Transverse colon (tissue), 4 donors: ENCODE measurements around the gene PASK. TPM values are rescaled to one million over a fixed set of nuclear protein-coding genes. Genes with fewer than 3 reads are reported as not detected.
"Not testable (repeated sequence)": the region's sequence is repeated elsewhere in the genome, so short reads cannot be mapped to it uniquely, and the experiment has no call there.

ENCODE experiments used
- DNase-seq: peaks from one replicate; pipeline ENCODE4 v3.0.0-alpha.2; 2019
- H3K27ac ChIP-seq, 4 donors: fragments of 200-600 bp; sonication (generic); 2 replicates each; pipeline ENCODE4 v1.5.1; 2016 to 2018; ENCODE audit warnings: inconsistent platforms in 4 of 4
- H3K27me3 ChIP-seq: fragments of 200-600 bp; sonication (generic); 2 replicates; pipeline ENCODE4 v1.5.1; 2017; ENCODE audit warnings: inconsistent platforms
- H3K36me3 ChIP-seq, 4 donors: fragments of 200-600 bp; sonication (generic); 2 replicates each; pipeline ENCODE4 v1.5.1; 2017 to 2019; ENCODE audit warnings: inconsistent platforms in 4 of 4
- H3K4me1 ChIP-seq, 4 donors: fragments of 200-600 bp; sonication (generic); 2 replicates each; pipeline ENCODE4 v1.5.1; 2017 to 2020; ENCODE audit warnings: inconsistent platforms in 4 of 4
- H3K4me3 ChIP-seq, 4 donors: fragments of 200-600 bp; sonication (generic); 1 replicate in 1 of 4; 2 replicates in 3 of 4; pipeline versions ENCODE4 v1.5.1 to v1.6.1; 2017 to 2019; ENCODE audit warnings: inconsistent platforms in 4 of 4
- H3K9me3 ChIP-seq, 2 donors: fragments of 200-600 bp; sonication (generic); 2 replicates each; pipeline ENCODE4 v1.5.1; 2017 to 2019; ENCODE audit warnings: inconsistent platforms in 2 of 2
- EP300 ChIP-seq: sonication (generic); formaldehyde crosslinking; IDR thresholded peaks from one replicate; pipeline ENCODE4 v1.6.1; 2017; ENCODE audit warnings: antibody characterized with exemption, low read depth
- POLR2A ChIP-seq: fragments of 450-650 bp; IDR thresholded peaks from one replicate; pipeline ENCODE4 v1.6.1; 2016; ENCODE audit warnings: antibody characterized with exemption, mild to moderate bottlenecking, moderate library complexity
- POLR2AphosphoS5 ChIP-seq, 3 donors: sonication (generic); formaldehyde crosslinking; IDR thresholded peaks; one replicate each; pipeline ENCODE4 v1.6.1; 2016; ENCODE audit warnings: antibody characterized with exemption in 3 of 3
- WGBS, 2 donors: methylation state at CpG; one replicate each; pipeline ENCODE4 v1.1.5; 2018; ENCODE audit warnings: low coverage in 1 of 2; 5-methylcytosine and 5-hydroxymethylcytosine counted together
- in situ Hi-C, 4 donors: fragments of 200-750 bp; cut with MboI; loops; one replicate each; pipeline versions ENCODE4 v1.15.0 to v1.15.1; 2017; ENCODE audit warnings: low sequenced_read_pairs in 3 of 4, low pct_ligation_motif_present in 1 of 4, low pct_unique_long_range_greater_than_20kb in 1 of 4
- intact Hi-C: fragments of 100-400 bp; cut with DNase I; formaldehyde crosslinking; loops from one replicate; pipeline ENCODE4 v1.15.1; 2023; ENCODE audit warnings: low total_unique reads
- total RNA-seq, 4 donors: library from RNA; depleted of rRNA; stranded (reverse); fragments of >200 nt; gene quantifications; one replicate each; pipeline ENCODE4 v1.1.0, GENCODE V29; 2016
- TF ChIP-seq, protein P1 (sequence below), 5 experiments: fragments of 200-600 bp in 3 of 5; fragments of 450-650 bp in 2 of 5; sonication (generic) in 3 of 5; IDR thresholded peaks; 1 replicate in 2 of 5; 2 replicates in 3 of 5; pipeline ENCODE4 v1.5.1; 2016 to 2017; ENCODE audit warnings: antibody characterized with exemption in 5 of 5, inconsistent platforms in 3 of 5, mild to moderate bottlenecking in 2 of 5, moderate library complexity in 1 of 5

Gene PASK
- total RNA-seq, 4 donors from 2014 or later = 7.0 to 35.2 (median 19.1) TPM

DNA sequence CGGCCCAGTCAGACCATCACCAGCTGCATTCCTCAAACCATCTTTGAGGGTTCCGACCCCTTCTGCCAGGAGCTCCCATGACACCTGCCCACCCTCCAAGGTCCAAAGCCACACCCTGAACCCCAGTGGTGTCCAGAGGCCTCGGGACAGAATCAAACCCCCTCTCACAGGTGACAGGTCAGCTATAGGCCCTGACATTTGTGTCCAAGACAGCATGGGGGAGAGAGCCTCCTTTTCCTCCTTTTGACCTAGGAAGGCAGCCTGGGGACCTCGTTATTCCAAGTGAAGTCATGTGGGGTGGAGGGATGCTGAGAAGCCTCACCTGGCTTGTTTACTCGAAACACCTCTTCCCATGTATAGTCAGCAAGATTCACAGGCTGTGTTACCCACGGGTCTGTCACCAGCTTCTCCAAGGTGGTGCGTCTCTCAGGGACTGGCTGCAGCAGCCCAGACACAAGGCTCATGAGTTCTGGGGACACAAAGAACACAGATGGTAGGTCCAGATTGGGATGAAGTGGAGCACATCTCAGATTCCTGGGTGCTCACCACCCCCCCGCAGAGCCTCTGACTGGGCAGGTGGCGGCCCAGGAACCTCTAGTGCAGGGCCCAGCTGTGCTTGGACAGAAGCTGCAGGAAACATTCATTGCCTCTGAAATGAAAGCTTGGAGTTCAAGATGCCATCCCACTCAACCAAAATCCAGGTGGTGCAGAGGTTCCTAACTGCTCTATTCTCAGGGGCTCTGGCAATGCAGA, 42.1 kb downstream of the PASK start:
- Histone ChIP-seq H3K9me3 (no peaks in the 10 kb centered on the region), H3K27me3 (no peaks in the 10 kb centered on the region), H3K4me3 (no peak overlapping the region), H3K36me3 (no peaks in the 10 kb centered on the region), H3K27ac (no peak overlapping the region), H3K4me1 (peaks cover 7 to 10% (median 10%) of the 10 kb centered on the region in 4 donors)
- TF ChIP-seq POLR2A (no peak), POLR2AphosphoS5 (IDR thresholded peaks at IDR 0.05) (no peak), EP300 (no peak)
- TF ChIP-seq, protein P1, sequence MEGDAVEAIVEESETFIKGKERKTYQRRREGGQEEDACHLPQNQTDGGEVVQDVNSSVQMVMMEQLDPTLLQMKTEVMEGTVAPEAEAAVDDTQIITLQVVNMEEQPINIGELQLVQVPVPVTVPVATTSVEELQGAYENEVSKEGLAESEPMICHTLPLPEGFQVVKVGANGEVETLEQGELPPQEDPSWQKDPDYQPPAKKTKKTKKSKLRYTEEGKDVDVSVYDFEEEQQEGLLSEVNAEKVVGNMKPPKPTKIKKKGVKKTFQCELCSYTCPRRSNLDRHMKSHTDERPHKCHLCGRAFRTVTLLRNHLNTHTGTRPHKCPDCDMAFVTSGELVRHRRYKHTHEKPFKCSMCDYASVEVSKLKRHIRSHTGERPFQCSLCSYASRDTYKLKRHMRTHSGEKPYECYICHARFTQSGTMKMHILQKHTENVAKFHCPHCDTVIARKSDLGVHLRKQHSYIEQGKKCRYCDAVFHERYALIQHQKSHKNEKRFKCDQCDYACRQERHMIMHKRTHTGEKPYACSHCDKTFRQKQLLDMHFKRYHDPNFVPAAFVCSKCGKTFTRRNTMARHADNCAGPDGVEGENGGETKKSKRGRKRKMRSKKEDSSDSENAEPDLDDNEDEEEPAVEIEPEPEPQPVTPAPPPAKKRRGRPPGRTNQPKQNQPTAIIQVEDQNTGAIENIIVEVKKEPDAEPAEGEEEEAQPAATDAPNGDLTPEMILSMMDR (IDR thresholded peaks at IDR 0.05) = no peak
- no peak for DNase-seq
- in situ Hi-C loops = no loop called here
- intact Hi-C loops = no loop called here
- WGBS, 2 donors = 91% methylated on average over 9 of the region's 9 CpGs; no CpG with 5 or more reads in 1 of the 2 donors

DNA sequence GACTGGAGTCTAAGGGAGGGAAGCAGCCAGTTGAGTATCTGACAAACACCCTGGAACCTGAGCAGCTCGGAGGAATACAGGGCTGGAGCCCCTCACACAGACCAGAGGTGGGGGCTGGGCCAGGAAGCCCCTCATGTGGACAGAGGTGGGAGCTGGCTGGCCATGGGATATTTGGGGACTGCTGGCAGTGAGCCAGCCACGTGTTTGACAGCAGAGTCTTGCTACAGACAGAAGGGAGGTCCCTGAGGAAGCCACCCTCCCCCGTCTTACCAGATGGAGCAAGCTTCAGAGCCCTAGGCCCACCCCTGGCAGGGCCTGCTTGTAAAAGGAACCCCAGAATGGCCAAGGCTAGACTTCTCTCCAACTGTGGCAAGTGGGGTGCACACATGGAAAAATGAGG, 43.6 kb downstream of the PASK start:
- TF ChIP-seq EP300 = no peak
- TF ChIP-seq, protein P1 (IDR thresholded peaks at IDR 0.05) = no peak
- no peak for TF ChIP-seq POLR2A
- no peak for TF ChIP-seq POLR2AphosphoS5 (IDR thresholded peaks at IDR 0.05)
- no peak for DNase-seq
- no peaks in the 10 kb centered on the region for H3K9me3 ChIP-seq
- intact Hi-C loops (no loop called here), in situ Hi-C loops (no loop called here)
- no peaks in the 10 kb centered on the region for H3K27me3 ChIP-seq
- H3K4me1 ChIP-seq = peaks cover 7 to 21% (median 18%) of the 10 kb centered on the region in 4 donors
- H3K27ac ChIP-seq = no peak overlapping the region
- H3K36me3 ChIP-seq = no peaks in the 10 kb centered on the region
- no peak overlapping the region for H3K4me3 ChIP-seq
- WGBS, 2 donors = 54% methylated on average over 3 of the region's 3 CpGs; no CpG with 5 or more reads in 1 of the 2 donors

DNA sequence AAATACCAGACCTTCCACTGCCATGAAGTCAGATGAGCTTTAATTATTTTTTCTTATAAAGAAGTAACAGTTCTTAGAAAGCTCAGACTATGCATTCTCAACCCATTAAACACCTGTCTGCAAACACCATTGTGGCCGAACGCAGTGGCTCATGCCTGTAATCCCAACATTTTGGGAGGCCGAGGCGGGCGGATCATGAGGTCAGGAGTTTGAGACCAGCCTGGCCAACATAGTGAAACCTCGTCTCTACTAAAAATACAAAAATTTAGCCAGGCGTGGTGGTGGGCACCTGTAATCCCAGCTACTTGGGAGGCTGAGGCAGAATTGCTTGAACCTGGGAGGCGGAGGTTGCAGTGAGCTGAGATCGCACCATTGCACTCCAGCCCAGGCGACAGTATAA, 44.7 kb downstream of the PASK start:
- H3K4me1 ChIP-seq = peaks cover 7 to 29% (median 19%) of the 10 kb centered on the region in 4 donors
- in situ Hi-C loops, H3K27ac ChIP-seq, H3K27me3 ChIP-seq, H3K4me3 ChIP-seq, DNase-seq, H3K9me3 ChIP-seq, H3K36me3 ChIP-seq, intact Hi-C loops: not testable (repeated sequence)
- 97 to 100% methylated on average over 7 to 10 of the region's 10 CpGs for WGBS, 2 donors

DNA sequence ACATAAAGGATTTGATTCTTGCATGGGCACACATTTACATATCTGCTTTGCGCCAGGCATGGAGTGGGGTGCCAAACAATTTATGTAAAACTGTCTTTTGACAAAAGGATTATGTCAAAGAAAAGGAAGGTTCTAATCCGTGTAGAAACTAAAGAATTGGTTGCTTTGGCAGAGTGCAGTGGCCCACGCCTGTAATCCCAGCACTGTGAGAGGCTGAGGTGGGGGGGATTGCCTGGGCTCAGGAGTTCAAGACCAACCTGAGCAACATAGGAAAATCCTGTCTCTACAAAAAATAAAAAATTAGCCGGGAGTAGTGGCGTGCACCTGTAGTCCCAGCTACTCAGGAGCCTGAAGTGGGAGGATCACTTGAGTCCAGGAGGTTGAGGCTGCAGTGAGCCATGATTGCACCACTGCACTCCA, 46.1 kb downstream of the PASK start:
- peak overlapping the region; percentile 87 to 93 (median 90) for H3K27ac ChIP-seq
- peak overlapping the region in 3 of 4 donors; percentile 67 to 82 (median 74) for H3K4me3 ChIP-seq
- intact Hi-C loops (no loop called here), in situ Hi-C loops (no loop called here)
- TF ChIP-seq POLR2A = no peak
- TF ChIP-seq, protein P1 (IDR thresholded peaks at IDR 0.05) = no peak
- TF ChIP-seq EP300 = no peak
- no peak for TF ChIP-seq POLR2AphosphoS5 (IDR thresholded peaks at IDR 0.05)
- peaks cover 0 to 12% (median 4%) of the 10 kb centered on the region in 4 donors for H3K36me3 ChIP-seq
- no peaks in the 10 kb centered on the region for H3K9me3 ChIP-seq
- no peaks in the 10 kb centered on the region for H3K27me3 ChIP-seq
- DNase-seq = no peak
- peaks cover 7 to 38% (median 19%) of the 10 kb centered on the region in 4 donors for H3K4me1 ChIP-seq
- 29 to 41% methylated on average over 5 of the region's 5 CpGs for WGBS, 2 donors
